DOHH2 (cell line): Measurements from ENCODE around the gene FNDC11.

ENCODE experiments used
- H3F3A ChIP-seq: fragments of 200-600 bp; sonication (generic), shearing (Covaris generic); 2 replicates; pipeline ENCODE4 v1.6.0; 2016; ENCODE audit warnings: antibody characterized with exemption, mild to moderate bottlenecking; ENCODE audit not compliant: control insufficient read depth, insufficient read depth
- H3K27ac ChIP-seq: fragments of 200-600 bp; sonication (generic); 2 replicates; pipeline ENCODE4 v1.5.1; 2014; ENCODE audit warnings: low read depth, mild to moderate bottlenecking, low read length, moderate library complexity
- H3K27me3 ChIP-seq: fragments of 200-600 bp; sonication (generic); 2 replicates; pipeline ENCODE4 v1.6.1; 2014; ENCODE audit warnings: mild to moderate bottlenecking, low read length, mixed read lengths; ENCODE audit not compliant: control insufficient read depth
- H3K36me3 ChIP-seq: fragments of 200-600 bp; sonication (generic); 2 replicates; pipeline ENCODE4 v1.6.1; 2014; ENCODE audit warnings: mild to moderate bottlenecking, low read length, moderate library complexity, mixed read lengths; ENCODE audit not compliant: control insufficient read depth
- H3K4me1 ChIP-seq: fragments of 200-600 bp; sonication (generic); 2 replicates; pipeline ENCODE4 v1.6.1; 2014; ENCODE audit warnings: mild to moderate bottlenecking, low read length, mixed read lengths; ENCODE audit not compliant: control insufficient read depth
- H3K4me2 ChIP-seq: fragments of 200-600 bp; sonication (generic); 2 replicates; pipeline ENCODE4 v1.6.0; 2014; ENCODE audit warnings: mild to moderate bottlenecking, low read length, moderate library complexity
- H3K4me3 ChIP-seq: fragments of 200-600 bp; sonication (generic); 2 replicates; pipeline ENCODE4 v1.5.1; 2014; ENCODE audit warnings: mild to moderate bottlenecking, low read length, mixed read lengths
- H3K79me2 ChIP-seq: fragments of 200-600 bp; sonication (generic); 2 replicates; pipeline ENCODE4 v1.6.1; 2014; ENCODE audit warnings: mild to moderate bottlenecking, low read length, mixed read lengths; ENCODE audit not compliant: control insufficient read depth
- H3K9me2 ChIP-seq: fragments of 200-600 bp; sonication (generic); replicated peaks from 2 replicates; pipeline ENCODE4 v1.6.1; 2014; ENCODE audit warnings: mild to moderate bottlenecking, low read length, mixed read lengths; ENCODE audit not compliant: control insufficient read depth
- H3K9me3 ChIP-seq: fragments of 200-600 bp; sonication (generic); 2 replicates; pipeline ENCODE4 v1.6.1; 2014; ENCODE audit warnings: antibody characterized with exemption, low read length, mixed read lengths; ENCODE audit not compliant: control insufficient read depth, insufficient read depth
- H4K20me1 ChIP-seq: fragments of 200-600 bp; sonication (generic); 2 replicates; pipeline ENCODE4 v1.6.0; 2014; ENCODE audit warnings: low read depth, mild to moderate bottlenecking, antibody characterized with exemption, low read length, moderate library complexity; ENCODE audit not compliant: control insufficient read depth, insufficient read depth
- CTCF ChIP-seq: fragments of 200-600 bp; sonication (generic); IDR thresholded peaks from one replicate; pipeline ENCODE4 v1.5.1; 2014; ENCODE audit warnings: antibody characterized with exemption, mild to moderate bottlenecking, low read depth, low read length; ENCODE audit not compliant: poor library complexity, severe bottlenecking
- EZH2phosphoT487 ChIP-seq: fragments of 200-600 bp; sonication (generic); IDR thresholded peaks from 2 replicates; pipeline ENCODE4 v1.6.1; 2017; ENCODE audit warnings: borderline replicate concordance, mild to moderate bottlenecking, antibody characterized with exemption, low read length, moderate library complexity, mixed read lengths

FNDC11 gene

GRCh38 chr20:63533388-63533787 lies 20.6 kb upstream of the FNDC11 start:
- no peaks in the 10 kb centered on the region for H3K9me2 ChIP-seq
- no peaks in the 10 kb centered on the region for H4K20me1 ChIP-seq
- no peaks in the 10 kb centered on the region for H3K79me2 ChIP-seq
- no peaks in the 10 kb centered on the region for H3F3A ChIP-seq
- peaks cover 19% of the 10 kb centered on the region for H3K4me1 ChIP-seq
- H3K9me3 ChIP-seq: no peaks in the 10 kb centered on the region
- peaks cover 9% of the 10 kb centered on the region for H3K27me3 ChIP-seq
- no peak overlapping the region for H3K27ac ChIP-seq
- no peak overlapping the region for H3K4me2 ChIP-seq
- no peak for TF ChIP-seq EZH2phosphoT487
- TF ChIP-seq CTCF: no peak
- no peaks in the 10 kb centered on the region for H3K36me3 ChIP-seq
- no peak overlapping the region for H3K4me3 ChIP-seq

- Histone ChIP-seq H3K36me3 (no peaks in the 10 kb centered on the region), H3K4me1 (peaks cover 24% of the 10 kb centered on the region), H3K27me3 (peaks cover 4% of the 10 kb centered on the region), H4K20me1 (no peaks in the 10 kb centered on the region), H3K4me3 (no peak overlapping the region), H3K79me2 (no peaks in the 10 kb centered on the region), H3K9me3 (no peaks in the 10 kb centered on the region), H3K4me2 (no peak overlapping the region), H3K27ac (no peak overlapping the region), H3F3A (no peaks in the 10 kb centered on the region), H3K9me2 (no peaks in the 10 kb centered on the region)
- no peak for TF ChIP-seq EZH2phosphoT487
- no peak for TF ChIP-seq CTCF
Observed at GRCh38 chr20:63533871-63534393, 20.0 kb upstream of the FNDC11 start.

- Histone ChIP-seq H3K27me3 (no peaks in the 10 kb centered on the region), H3K9me3 (no peaks in the 10 kb centered on the region), H3K79me2 (no peaks in the 10 kb centered on the region), H3K4me3 (no peak overlapping the region), H4K20me1 (no peaks in the 10 kb centered on the region), H3K27ac (no peak overlapping the region), H3K4me2 (no peak overlapping the region), H3K4me1 (peaks cover 25% of the 10 kb centered on the region), H3F3A (no peaks in the 10 kb centered on the region), H3K36me3 (no peaks in the 10 kb centered on the region), H3K9me2 (no peaks in the 10 kb centered on the region)
- TF ChIP-seq CTCF (no peak), EZH2phosphoT487 (no peak)
Observed at GRCh38 chr20:63534427-63534830, 19.5 kb upstream of the FNDC11 start.
